Activated effector memory CD4-positive, alpha-beta T cell treated with anti-CD3 and anti-CD28 coated beads, Interleukin-2, amount 50 U/mL, for 16 hours (primary cell): ENCODE measurements around the gene BACH1.

Experiments used
- DNase-seq: peaks from one replicate; pipeline ENCODE4 v3.0.0-alpha.2; 2020

Gene BACH1

DNA sequence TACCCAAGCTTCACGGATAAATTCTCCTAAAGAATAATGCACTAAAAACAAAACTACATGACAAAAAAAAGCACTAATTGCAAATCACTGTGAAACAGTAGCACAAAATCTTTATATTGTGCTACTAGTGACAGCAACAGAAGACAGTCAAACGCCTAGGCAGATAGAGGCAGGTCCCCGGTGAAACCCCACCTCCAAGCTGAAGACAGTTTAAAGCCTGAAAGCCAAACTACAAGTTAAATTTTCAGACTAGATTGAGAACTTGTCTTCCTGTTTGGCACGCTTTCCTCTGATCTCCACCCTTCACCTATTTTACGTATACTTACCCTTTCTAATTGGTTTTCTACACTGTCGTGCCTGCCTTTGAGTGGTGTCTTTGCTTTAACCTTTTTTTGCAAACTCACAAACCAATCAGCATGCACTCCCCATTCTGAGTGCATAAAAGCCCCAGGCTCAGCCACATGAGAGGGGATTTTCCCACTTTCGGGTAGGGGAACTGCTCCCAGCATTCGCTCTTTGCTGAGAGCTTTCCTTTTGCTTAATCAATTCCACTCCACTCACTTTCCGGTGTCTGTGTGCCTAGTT lies 3.6 kb upstream of the BACH1 start:
- DNase-seq, result peak; percentile 77

DNA sequence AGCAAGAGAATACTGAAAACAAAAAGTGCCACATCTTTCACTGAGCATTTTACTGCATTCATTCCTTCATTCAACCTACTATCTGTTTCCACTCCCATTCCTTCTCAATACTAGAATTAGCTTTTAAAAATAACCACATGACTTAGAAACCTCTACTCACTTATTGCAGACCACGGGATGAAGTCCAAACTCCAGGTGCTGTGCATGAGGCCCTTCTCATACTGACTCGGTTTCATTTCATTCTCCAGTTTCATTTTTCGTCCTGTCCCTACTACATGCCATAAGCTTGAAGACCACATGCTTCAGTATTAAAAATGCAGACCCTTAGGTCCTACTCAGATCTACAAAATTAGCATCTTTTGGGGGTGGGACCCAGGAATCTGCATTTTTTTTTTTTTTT lies 2.3 kb upstream of the BACH1 start:
- no peak for DNase-seq

DNA sequence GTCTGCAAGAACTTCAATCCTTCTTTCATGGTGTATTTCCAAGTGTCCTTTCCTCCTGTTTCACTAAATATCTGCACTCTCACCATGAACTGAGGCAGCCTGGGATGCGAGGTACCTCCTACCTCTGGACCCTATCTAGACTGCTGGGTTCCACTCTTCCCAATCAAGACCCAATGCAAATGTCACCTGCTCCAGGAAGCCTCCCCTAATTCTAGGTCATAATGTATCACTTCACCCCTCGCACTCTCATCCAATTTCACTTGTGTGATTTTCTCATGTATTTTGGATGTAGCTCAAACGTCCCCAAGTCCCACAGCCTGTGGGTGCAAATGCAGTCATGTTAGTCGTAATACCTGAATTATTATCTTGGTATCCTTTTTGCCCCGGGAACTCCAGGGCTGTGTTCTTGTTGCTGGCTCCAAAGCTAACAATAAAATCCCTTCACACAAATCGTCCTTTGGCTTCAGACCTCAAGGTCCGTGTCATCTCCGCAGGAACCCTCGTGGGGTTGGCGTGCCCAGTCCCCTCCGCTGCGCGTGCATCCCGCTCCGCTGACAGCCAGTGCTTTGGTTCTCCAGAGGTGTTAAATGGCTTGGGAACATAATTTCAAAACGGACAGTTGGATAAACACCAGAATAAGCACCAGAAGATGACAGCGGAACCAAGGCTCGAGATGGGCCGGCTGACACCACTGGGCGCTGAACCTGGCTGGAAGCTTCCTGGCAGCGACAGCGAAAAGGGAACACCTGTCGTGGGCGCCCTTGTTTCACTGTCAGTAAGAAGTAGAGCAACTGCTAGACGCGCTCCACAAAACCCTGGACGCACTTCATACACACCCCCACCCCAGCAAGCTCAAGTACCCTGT lies 1.0 kb upstream of the BACH1 start:
- DNase-seq, result no peak

DNA sequence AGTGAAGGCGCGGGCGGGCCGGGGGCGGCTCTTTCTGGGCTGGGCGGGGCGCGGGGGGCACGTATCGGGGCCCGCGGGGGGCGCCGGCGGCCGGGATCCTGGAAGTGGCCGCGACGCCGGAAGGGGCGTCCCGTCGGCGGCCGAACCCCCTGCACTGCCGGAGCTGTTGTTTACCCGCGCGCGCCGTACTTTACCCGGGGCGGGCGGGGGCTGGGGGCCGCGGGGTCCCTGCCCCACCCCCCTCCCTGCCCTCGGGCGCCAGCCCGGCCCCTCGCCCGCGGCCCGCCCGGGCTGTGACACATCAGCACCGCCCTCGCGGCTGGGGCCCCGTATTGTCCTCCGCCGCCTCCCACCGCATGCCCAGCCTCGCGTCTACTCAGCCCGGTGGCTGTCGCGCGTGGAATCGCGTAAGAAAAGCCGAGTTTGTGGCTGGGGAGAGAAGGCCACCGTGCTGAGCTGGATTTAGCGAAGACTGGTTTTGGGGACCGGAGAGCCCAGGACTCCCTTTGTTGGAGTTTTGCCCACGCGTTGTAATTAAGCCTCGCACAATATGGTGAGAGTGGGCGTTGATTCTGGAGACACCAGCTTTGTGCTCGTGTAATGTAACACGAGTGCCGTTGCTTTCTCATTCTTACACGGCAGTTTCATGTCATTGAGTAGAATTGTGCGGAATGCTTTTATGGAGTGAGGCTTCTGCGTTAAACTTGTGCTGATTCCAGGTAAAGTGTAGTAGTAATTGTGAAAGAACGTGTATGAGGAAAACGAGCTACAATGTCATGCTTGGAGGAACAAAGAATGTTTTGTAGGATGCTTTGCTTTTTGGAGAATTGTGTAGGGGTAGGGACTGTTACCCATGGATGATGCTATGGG lies 559 bp downstream of the BACH1 start:
- peak; percentile 91 for DNase-seq

DNA sequence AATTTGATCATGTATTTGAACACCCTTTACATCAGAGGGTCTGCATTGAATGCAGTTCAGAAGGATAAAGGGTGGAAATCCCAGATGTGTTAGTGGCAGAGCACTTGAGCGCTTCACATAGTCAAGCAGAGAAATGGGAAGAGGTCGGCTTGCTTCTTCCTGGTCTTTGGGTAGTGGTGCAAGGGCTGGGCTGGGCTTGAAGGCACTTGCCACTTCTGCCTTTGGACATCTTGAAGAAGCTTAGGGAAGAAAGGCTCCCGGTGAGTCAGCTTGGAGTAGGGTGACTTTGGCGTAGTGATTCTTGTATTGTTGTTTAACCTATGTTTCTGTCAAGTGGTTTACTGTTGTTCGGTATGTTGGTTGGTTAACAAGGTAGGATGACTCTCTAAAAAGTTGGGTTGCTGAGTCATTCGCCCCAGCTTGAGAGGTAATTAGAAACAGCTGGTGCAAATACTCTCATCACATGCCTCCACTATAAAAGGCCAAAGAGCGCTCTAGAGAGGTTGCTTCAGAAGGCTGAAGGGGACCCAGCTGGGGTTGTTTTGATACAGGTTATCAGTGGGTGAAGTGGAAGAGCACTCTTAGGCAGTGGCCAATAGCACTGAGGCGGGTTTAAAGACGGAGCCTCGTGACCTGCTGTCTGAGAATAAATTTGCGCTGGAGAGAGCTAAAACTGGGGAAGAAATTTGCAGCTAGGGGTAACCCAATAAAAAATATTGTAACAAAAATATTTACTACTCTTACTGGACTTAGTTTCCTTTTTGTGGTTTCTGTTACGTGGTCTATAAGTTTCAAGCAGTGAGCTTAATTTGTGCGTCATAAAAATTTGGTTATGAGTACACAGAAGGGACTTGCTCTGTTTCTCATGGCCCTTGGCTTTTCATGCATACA lies 1.4 kb downstream of the BACH1 start:
- peak; percentile 78 for DNase-seq

DNA sequence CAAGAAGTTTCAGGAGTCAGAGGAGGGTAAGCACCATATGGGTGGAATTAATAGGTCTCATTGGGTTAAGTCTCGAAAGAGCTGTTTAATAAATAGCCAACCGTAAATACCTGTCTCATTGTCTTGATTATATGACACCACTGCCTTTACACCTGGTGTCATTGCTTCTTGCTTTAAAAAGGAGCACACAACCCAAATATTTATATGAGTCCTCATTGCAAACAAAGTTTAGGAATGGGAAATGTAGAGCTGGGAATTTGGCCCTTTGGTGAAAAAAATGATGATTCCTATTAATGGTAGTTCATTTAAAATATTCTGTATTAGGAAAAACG lies 2.1 kb downstream of the BACH1 start:
- DNase-seq, result no peak

DNA sequence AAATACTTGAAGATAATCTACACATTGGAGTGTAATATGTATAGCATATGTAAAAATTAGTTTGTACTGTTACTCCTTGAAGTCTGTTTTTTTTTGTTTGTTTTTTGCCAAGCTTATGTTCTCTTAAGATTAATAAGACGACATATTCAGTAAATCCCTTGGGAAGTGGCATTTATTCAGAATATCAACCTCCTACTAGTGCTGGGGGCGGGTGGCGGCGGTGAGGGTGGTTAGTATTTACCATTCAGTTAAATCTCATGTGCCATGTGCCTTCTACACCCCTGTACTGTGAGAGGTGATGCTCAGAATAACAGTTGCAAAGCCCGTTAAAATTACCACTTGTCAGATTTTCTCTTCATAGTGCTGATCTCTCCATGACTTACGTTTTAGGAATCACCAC lies 3.0 kb downstream of the BACH1 start:
- no peak for DNase-seq

DNA sequence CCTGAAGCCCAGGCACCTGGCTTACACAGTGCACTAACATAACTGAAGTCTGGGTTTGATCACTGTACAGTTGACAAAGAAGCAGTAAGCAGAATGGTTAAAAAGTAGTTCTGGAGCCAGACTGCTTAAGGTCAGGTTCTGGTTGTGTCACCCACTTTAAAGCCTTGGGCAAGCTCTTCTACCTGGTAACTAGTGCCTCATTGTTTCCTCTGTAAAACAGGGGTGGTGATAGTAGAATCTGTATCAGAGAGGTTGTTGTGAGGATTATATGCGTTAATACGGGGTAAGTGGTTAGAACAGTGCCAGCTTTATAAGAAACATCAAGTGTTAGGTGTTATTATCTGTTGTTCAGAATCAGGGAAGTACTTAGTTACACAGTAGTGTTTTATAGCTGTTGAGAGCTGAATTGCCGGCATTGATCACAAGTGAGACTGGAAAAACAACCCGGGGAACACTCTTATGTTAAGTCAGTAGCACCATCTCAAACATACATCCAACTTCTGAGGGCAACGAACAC lies 3.7 kb downstream of the BACH1 start:
- no peak for DNase-seq

DNA sequence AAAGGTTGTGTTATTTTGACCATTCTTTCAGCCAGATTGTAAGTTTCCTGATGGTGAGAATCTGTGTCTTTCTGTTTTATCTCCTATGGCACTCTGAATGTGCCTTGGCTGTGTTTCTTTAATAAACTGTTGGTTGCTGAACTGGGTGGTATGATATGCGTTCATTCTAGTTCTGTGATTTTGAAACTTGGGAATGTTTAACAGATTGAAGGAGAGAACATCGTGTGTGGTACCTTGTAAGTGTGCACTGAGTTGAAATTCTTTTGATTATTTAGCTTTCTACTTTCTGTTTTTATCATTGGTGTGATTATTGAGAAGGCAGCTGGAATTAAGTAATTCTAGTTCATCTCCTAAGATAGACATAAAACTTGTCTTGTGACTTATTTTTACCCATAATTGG lies 4.6 kb downstream of the BACH1 start:
- no peak for DNase-seq

DNA sequence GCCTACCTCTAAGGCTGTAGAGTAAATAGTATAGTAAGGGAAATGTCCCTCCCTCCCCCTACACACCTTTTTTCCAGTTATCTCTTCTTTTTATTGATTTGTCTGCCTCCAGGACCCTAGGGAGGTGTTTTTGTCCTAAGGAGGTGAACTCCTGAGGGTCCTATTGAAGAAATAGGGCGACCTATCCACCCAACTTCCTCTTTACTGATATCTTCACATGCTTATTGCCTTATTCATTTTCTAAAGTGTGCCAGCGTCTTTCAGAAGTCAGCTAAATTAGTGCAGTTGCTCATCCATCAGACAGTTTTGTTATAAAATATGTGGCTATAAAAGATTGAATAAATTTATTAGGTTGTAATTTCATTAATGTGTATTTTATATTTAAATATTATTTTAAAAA lies 5.9 kb downstream of the BACH1 start:
- no peak for DNase-seq

DNA sequence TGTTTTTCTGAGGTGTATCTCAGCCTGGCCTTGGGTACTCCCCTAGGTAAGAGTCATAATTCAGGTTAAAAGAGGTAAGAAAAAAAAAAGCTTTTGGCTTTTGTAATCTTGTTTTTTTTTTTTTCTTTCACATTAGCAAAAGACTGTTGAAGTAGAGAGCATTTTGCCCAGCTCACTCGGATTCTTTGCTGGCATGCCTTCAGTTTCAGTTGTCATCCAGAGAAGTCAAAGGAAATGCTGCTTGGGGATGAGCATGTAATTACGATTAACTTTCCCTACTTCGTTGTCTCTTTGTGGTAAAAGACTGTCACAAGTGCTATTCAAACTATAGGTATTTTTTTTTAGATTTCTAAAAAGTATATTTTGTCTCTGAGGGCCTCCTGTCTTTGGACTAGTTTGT lies 6.3 kb downstream of the BACH1 start:
- DNase-seq, result no peak

DNA sequence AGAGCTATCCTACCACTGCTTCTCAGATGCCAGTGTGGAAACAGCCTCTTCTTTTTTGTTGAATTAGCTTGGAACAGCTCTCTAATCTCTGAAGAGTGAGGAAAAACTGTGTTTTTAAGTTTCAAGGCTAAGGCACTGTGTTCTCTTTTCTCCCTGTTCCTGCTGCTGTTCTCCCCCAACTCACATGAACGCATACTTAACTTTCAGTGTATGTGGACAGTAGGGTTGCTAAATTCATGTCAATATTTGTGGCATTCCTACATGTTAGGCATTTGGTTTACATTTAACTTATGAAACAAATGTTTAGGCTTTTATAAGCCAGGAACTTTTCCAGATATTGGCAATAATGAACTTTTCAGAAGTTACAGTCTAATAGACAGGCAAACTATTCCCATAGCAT lies 6.8 kb downstream of the BACH1 start:
- DNase-seq, result no peak

DNA sequence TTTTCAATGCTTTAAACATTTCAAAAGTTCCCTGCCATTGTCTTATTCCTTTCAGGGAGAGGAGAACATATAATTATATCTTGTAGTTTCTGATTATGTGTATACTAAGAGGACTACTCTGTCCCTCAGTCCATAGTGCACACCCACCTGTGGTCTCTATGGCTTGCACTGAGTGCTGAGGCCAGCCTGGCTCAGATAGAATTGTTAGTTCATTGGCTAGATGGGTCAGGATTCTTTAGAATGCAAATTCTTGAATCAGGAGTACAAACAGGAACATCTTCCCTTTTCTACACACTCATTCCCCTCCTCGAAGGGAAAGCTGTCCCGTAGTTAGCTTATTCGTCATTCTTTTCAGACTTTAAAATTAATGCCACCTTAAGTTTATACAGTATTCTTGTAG lies 8.2 kb downstream of the BACH1 start:
- no peak for DNase-seq

DNA sequence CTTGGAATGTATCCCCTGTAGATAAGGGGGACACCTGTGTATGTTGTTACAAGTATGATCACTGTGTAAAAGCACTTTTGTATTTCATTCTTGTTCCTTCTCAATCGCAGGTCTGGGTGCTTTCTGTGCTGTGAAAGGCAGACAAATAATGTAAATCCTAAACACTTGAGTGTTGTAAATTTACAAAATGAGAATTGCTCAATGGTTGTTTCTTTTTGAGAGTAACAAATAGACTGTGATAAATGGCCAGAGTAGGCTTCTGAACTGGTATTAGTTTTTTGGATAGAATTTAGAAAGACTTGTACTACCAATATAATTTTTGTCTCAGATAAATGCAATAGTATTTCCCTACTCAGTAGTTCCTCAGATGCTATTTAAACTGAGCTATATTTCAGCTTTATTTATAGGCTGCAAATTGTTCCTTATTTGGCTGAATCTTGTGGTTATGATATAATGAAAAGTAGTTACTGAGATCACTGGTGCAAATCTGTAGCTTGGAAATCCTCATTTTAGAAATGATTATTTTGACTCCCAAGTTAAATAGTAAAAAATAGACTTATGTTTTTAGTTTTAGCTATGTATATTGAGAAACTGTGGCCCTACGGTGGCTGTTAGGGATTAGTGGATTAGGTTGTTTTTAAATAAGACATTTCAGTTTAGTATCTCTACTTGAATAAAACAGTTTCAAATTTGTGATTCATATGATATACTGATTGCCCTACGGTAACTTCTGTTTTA lies 9.2 kb downstream of the BACH1 start:
- DNase-seq, result no peak

DNA sequence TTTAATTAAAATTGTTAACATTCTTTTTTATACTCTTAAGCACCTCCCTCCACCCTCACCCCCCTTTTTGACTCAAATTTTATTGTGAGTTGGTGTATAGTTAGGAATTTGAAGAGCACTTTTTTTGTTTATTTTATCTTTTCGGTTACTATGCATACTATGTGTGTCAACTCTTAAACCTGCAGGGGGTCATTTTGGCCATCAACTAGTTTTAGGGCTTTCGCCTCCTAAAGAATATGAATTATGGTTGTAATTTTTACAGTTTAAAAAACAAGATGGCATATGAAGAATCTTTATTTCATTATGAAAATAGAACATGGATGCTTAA lies 9.7 kb downstream of the BACH1 start:
- no peak for DNase-seq

DNA sequence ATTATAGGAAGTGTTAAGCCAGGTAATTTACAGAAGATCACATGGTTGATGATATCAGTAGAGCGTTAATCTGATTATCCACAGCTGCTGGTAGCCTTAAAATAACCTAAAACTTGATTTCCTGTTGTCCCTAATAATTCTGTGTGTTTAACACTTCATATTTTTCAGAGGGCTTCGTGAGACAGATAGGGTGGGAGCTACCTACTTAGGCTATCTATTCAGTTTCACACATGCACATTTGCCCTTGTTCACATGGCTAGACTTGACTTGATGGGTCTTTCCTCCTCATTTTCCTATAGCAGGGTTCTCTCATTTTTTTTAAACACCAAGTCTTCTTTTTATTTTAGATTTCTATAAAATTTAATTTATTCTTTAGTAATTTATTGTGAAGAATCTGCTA lies 11.0 kb downstream of the BACH1 start:
- no peak for DNase-seq

DNA sequence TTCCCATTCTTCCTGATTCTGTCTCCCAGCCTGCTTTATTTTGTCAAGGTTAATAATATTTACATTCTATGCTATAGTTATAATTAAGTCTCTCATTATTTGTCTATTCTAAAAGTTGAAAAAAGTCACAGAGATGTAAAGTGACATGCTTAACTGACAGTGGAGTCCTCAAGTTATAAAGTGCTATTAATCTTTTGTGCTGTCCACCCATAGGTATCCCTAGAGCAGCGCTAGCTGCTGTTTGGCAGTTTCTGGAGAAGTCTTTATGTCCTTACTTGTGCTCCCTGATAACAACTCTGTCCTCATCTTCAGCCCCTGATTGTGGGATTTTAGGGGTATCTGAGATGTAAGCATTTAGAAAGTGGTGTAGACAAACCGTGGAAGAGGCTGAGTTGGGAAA lies 13.1 kb downstream of the BACH1 start:
- DNase-seq, result no peak

DNA sequence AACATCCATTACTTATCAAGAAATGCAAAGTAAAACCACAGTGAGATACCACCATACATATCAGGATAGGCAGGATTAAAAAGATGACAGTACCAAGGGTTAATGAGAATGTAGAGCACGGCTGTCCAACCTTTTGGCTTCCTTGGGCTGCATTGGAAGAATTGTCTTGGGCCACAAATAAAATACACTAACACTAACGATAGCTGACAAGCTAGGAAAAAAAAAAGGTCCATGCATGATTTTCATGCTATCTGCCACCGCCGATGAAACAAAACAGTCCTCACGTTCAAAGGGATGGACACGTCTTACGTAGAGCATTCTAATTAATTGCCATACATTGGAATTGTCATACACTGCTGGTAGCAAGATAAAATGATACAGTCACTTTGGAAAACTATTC lies 14.3 kb downstream of the BACH1 start:
- DNase-seq, result no peak

DNA sequence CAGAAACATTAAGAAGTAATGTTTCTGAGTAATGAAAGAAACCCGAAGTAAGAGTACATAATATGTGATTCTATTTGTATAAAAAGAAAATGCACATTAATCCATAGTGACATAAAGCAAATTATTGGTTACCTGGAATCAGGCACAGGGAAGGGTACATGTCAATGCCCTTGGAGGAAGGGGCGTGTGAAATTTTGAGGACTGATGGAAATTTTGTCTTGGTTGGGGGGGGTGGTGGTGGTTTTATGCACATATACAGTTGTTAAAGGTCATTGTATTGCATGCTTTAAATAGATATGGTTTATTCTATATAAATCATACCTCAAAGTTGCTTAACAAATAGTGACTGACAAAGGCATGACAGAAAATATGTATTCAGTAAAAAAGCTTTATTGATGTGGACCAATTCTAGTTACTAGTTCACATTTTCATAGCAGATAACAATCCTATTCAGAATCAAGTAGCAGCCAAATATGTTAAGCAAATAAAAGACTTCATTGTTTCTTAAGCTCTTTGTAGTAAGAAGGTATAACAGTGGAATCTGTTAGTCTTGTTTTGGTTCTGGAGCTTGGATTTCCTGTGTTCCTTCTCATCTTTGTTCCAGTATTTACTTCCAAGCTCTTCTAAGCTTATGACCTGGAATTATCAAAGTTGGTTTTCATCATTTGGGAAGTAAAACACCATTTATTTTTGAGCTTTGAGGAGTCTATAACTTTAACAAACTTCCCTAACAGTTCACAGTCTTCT lies 15.1 kb downstream of the BACH1 start:
- DNase-seq, result no peak

DNA sequence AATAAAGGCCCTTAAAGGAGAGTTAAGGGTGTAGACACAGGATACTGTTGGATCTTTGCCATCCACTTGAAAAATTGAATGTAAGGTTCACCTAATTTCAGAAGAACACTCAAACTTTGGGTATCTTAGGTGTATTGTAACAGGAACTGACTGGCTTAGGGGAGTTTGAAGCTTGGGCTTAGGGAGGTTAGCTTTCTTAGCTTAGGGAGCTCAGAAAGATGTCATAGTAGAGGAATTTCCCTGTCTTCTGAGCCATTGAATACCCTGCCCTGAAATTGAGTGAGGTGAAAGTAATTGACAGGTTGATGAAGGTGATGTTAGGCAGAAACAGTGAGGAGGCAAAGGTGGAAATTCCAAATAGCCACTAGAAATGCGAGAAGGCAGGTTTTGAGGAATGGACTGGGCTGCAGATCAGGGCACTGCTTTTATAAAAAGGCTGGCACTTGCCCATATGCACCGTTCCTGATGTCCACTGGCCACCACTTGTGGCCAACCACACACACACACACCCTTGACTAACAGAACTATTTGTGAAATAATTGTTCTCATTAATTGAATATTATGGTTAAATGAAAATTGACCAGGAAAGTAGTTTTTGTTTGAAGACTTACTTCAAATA lies 16.5 kb downstream of the BACH1 start:
- no peak for DNase-seq
